ENCODE data around the gene JMJD8.

Gene JMJD8

GRCh38 chr16:722835-723633, 38.9 kb upstream of the JMJD8 start:
- no peak for DNase-seq (ENCODE audit: low spot score)

DNA sequence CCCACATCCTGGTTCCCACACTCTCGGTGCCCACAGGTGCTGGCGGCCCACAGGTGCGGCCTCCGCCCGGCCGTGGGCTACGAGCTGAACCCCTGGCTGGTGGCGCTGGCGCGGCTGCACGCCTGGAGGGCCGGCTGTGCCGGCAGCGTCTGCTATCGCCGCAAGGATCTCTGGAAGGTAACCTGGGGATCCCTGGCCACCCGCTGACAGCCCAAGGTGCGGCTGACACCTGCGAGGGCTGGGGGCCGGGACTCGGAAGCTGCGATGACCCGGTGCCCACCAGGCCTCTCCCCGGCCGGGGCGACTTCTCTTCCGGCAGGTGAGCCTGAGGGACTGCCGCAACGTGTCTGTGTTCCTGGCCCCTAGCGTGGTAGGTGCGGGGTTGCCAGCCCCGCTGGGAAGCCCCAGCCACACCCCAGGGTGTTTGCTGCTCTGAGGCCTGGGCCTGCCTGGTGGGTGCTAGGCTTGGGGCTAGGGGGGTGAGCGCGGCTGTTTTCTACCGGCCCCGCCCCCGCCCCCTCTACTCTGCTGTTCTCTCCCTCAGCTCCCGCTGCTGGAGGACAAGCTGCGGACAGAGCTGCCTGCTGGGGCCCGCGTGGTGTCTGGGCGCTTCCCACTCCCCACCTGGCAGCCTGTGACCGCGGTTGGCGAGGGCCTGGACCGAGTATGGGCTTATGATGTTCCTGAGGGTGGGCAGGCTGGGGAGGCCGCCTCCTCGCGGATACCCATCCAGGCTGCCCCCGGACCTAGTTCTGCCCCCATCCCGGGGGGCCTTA, 37.8 kb upstream of the JMJD8 start:
- DNase-seq (ENCODE audit: low spot score): no peak

DNA sequence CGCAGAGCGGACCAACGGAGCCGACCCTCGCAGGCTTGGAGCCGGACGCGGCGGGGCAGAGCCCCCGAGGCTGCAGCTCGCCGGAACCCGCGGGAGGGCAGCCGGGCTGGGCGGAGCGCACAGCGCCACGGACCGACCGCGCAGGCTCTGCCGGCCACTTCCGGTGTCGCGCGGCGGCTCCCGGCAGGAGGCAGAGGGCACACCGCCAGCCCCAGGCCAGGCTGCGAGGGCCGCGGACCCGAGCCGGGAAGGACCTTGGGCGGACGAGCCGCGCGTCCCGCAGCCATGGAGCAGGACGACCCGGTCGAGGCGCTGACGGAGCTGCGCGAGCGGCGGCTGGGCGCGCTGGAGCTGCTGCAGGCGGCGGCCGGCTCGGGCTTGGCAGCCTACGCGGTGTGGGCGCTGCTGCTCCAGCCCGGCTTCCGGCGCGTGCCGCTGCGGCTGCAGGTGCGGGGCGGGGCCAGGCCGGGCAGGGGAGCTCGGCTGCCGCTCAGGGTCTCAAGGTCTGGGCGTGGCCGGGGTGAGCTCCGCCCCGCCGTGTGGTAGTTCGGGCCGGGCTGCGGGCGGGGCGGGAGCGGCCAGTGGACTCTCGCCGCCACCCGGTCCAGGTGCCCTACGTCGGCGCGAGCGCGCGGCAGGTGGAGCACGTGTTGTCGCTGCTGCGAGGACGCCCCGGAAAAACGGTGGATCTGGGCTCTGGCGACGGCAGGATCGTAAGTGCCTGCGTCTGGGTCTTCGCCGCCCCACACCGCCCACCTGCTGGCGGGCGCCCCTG, 37.0 kb upstream of the JMJD8 start, which contains the start of gene ANTKMT:
ANTKMT (plus strand) TSS at position 157 of the 775 bp plus-strand sequence; CDS start at position 286, 129 bp downstream.
- peak; percentile 93 for DNase-seq (ENCODE audit: low spot score)

DNA sequence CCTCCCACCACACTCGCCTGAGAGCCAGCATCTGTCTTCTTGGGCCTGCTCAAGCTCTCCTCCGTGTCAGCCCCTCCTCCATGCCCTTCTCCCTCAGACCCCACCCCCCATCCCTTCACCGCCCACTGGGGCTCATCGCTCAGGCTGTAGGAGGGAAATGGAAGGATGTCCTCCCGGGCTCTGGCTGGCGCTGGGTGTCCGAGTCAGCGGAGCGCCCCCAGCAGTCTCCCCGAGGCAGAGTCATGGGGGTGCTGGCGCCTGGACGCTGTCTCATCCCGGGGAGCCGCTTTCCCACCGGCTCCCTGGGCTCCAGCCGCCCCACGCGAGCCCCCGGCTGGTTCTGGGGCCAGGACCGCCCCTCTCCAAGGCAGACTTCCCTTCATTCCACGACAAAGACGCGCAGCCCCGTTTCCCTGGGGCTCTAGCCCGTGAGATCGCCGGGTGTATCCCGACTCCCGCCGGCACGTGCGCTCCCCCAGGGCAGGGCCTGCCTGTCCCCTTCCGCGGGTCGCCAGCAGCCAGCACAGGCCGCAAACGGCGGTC, 36.4 kb upstream of the JMJD8 start:
- peak; percentile 41 for DNase-seq (ENCODE audit: low spot score)

- DNase-seq (ENCODE audit: low spot score): peak; percentile 58
These were observed 35.8 kb upstream of the JMJD8 start for GRCh38 chr16:719815-720446.

DNA sequence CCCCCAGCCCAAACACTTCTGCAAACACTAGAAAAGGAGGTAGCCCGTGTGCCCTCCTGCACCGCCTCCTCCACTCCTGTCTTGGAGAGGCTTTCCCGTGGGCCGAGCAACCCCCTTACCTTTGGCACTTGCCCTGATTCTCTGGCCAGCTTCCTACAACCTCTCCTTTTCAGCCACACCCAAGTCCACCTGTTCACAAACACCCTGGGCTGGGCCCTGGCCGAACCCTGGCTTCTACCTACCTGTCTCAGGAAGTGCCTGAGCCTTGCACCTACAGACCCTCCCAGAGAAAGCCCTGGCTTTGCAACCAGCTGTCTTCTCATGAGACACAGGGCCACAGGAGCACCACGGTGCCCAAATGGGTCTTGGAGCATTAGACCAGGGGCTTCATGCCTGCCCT, 34.8 kb upstream of the JMJD8 start:
- no peak for DNase-seq (ENCODE audit: low spot score)

- no peak for DNase-seq (ENCODE audit: low spot score)
These were observed 34.3 kb upstream of the JMJD8 start for GRCh38 chr16:718389-718788.

DNA sequence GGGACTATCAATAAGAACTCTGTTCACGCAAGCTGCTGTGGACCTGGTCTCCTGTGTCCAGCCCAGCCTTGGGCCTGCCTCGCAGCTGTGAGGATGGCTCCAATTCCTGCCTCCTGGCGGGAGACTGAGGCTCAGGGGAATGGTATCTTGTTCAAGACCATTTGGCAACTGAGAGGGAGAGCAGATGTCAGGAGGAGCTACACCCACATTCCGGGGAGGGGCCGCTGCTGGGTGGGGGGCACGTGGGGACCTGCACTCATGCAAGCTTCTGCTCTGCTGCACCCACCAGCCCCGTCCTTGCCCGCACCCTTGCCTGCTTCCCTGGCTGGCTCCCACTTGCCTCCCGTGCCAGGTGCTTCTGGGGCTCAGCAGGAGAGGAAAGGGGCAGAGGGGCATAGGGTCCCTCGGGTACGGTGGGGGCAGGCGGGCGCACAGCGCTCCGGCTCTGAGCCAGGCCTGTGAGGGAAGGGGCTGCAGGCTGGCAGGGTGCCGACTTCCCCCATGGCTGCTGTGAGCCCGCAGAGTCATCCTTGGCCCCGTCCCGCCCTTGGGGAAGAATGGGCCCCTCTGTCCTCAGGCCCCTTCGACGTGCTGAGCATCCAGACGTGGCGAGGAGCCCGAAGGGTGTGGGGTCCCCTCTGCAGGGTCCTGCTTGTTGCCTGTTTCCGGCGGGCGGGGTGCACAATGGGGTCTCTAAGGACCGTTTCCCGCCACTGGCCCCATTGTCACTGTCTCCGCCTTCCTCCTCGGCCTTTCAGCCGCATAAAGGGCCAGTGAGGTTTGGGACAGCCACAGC, 33.5 kb upstream of the JMJD8 start:
- no peak for DNase-seq (ENCODE audit: low spot score)

GRCh38 chr16:716768-717325, 32.7 kb upstream of the JMJD8 start:
- DNase-seq (ENCODE audit: low spot score): no peak

DNA sequence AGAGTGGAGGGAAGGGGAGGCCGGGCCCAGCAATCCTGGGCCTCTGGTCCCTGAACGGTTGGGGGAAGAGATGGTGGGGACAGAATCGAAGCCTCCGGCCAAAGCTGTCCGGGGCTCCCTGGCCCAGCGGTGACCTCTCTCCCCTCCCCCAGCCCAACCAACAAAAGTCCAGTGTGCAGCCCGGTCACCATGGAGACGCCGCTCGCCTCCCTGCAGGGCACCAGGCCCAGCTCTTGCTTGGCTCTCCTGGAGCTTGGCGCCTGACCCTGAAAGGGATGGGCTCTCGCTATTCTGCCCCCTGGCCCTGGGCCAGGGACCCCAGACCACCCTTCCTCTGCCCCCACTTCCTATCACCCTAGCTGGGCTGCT, 32.0 kb upstream of the JMJD8 start:
- DNase-seq (ENCODE audit: low spot score): no peak

GRCh38 chr16:715477-716199, 31.5 kb upstream of the JMJD8 start:
- peak; percentile 49 for DNase-seq (ENCODE audit: low spot score)

DNA sequence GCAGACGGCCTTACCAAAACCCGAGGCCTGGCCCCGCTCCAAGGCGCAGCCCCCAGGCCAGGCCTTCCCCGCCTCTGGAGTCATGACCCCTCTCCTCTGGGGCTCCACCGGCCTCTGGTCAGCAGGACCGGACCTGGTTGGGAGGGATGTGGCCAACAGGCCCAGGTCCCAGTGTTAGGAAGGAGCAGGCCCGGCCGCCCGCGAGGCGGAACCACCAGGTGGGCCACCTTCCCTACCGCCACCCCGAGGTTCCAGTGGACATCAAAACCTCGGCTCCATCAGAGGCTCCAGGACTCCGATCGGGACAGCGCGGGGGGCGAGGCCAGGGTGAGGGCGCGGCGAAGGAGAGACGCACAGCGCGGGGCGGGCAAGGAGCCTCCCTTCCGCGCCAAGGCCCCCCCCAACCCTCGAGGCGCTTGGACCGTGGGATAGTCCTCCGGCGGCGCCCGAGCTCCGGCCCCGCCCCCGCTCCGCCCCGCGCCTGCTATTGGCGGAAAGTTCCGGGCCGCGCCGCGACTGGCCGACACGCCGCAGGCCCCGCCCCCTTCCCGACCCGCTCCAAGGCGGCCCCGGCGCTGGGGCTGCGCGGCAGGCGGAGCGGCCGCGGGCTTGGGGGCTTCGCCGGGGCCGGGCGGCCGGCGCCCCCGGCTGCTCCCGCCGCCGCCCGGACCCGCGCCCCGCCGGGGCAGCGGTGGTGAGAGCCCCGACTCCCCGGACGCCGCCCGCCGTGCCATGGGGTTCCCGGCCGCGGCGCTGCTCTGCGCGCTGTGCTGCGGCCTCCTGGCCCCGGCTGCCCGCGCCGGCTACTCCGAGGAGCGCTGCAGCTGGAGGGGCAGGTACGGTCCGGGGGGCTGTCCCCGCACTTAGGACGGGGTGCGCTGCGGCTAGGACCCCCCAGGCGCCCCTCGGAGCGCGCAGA, 30.7 kb upstream of the JMJD8 start, which contains the start of gene METRN:
METRN (plus strand) TSS at position 561 of the 919 bp plus-strand sequence; CDS start at position 733, 172 bp downstream.
- DNase-seq (ENCODE audit: low spot score): peak; percentile 93

DNA sequence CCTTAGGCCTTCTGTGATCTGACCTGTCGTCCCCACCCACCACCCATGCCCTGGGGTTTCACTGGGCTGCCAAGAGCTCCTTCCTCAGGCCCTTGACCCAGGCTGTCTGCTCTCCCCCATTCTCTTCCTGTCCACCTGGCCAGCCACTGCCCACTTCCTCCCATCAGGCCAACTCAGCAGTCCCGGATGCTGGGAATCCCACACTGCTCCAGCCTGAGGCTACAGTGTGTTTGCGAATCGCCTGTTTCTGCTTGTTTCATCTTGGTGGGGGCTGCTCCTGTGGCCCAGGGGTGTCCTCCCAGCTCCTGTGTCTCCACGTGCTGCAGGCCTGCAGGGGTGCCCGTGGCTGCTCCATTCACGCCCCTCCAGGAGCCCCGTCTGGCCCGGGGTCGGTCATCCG, 29.9 kb upstream of the JMJD8 start:
- no peak for DNase-seq (ENCODE audit: low spot score)

GRCh38 chr16:712740-713250, 28.7 kb upstream of the JMJD8 start:
- peak; percentile 79 for DNase-seq (ENCODE audit: low spot score)

DNA sequence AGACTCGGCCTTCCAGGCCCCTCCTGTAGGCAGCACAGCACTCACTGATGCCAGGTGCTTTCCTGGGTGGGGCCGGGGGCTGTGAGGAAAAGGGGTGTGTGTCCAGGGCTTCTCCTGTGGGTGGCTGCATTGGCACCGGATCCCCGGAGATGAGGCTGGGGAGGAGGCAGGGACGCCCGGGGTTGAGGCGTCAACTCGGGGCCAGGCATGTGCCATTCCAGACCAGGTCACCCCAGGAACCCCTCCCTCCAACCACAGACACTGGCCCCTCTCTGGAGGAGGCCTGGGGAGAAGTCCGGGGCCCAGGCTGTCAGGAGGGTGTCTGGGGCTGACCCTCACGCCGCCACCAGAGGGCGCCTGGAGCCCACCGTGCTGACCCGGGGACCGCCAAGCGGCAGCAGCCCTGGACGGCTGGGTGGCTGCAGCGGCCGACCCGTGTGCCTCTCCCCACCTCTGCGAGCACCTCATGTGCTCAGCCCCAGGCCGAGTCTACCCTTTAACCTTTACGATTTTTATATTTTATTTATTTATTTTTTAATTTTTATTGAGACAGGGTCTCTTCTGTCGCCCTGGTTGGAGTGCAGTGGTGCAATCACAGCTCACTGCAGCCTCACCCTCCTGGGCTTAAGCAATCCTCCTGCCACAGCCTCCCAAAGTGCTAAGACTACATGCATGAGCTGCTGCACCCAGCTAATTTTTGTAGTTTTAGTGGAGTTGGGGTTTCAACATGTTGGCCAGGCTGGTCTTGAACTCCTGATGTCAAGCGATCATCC, 27.6 kb upstream of the JMJD8 start:
- DNase-seq (ENCODE audit: low spot score): peak; percentile 69

DNA sequence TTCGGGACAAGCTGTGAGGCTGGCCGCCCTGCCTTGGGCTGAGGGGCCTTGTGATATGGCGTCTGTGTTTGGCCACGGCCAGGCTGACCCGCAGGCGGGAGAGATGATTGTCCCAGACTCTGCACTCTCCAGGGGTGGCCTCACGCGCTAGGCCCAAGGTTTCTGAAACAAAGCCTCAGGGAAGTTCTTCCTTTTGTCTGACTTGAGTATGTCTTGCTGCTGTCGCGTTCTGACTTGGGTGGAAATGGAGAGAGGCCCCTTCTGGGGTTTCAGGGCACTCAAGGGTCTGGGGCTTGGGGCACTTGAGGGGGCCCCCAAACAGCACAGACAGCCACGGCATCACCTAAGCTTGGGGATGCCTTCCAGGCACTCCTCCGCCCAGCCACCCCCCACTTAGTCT, 26.9 kb upstream of the JMJD8 start:
- no peak for DNase-seq (ENCODE audit: low spot score)

DNA sequence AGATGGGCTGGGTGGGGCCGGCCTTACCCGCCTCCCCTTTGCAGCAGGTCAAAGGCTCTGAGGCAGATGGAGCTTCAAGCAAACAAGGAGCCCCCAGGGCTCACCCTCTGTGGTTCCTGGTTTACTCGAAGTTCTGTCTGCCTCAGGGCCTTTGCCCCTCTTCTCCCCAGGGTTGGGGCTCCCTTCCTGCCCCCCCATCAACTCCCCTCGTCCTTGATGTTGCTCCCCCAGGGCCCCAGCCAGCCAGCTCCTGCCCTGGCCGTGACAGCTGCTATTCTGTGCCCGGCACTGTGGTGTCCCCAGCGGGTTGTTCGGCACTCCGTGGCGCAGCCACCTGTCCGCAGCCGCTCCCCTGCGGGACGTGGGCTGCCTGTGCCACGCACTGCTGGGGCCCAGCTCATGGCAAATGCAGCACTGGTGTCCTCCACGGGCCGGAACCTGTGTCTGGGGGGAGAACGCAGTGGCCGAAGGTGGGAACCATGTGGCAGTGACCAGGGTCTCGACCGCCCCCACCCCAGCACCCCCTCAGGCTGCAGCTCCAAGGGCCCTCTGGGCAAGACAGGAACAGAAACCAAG, 26.5 kb upstream of the JMJD8 start:
- no peak for DNase-seq (ENCODE audit: low spot score)
